HG03442 (cell line): Measurements from ENCODE around the gene FAM47B.

ENCODE experiments used
- ATAC-seq: cut with Tn5 transposase; IDR thresholded peaks from one replicate; pipeline ENCODE4 v1.9.1; 2021; ENCODE audit warnings: mild to moderate bottlenecking, moderate library complexity; ENCODE audit not compliant: unreplicated experiment

Gene FAM47B

GRCh38 chrX:34942496-34942895, at the start of gene FAM47B:
FAM47B (plus strand) TSS chrX:34942796; CDS start chrX:34942832, 36 bp downstream.
- ATAC-seq: no peak

DNA sequence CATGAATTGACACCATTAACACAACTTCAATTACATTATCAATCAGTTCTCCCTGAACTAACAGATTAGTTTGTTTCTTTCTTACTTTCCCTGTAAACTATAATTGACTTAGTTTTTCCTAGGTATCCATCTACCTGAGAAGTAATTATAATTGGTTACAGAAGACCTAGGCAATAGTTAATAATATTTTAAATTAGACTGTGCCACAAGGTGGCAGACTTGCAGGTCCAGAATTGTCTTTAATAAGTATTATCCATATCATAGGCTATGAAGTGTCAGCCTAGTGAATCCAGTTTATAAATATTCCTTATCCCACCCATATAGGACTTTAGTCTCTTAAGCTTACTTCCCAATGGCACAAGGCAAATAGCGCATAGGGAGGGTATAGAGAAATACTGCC, 48.9 kb upstream of the FAM47B start:
- no peak for ATAC-seq

GRCh38 chrX:34900691-34901090, 41.9 kb upstream of the FAM47B start:
- no peak for ATAC-seq

GRCh38 chrX:34901761-34902160, 40.8 kb upstream of the FAM47B start:
- ATAC-seq: no peak

DNA sequence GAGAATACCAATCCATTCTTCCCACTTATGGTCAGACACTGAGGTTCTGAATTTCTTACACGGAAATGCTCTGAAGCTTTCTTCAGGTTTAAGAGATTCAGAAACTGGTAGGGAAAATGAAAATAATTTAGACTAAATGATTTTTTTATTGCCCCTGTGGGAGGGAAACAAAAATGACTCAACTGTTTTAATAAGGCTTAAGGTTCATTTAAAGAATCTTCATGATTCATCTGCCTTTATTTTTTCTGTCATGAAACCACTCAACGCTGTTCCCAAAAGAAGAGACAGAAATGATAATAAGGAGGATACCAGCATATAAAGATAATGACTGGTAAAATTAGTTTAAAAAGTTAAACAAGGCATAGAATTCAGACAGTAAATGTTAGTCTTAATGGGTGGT, 39.3 kb upstream of the FAM47B start:
- no peak for ATAC-seq

DNA sequence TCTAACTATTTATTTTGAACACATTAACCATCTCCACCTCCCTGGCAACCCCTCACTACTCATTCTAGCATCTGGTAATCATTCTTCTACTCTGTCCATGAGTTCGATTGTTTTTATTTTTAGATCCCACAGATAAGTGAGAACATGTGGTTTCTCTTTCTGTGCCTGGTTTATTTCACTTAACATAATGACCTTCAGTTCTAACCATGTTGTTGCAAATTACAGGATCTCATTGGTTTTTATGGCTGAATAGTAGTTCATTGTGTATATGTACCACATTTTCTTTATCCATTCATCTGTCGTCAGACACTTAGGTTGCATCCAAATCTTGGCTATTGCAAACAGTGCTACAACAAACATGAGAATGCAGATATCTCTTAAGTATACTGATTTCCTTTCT, 33.4 kb upstream of the FAM47B start:
- ATAC-seq: no peak

DNA sequence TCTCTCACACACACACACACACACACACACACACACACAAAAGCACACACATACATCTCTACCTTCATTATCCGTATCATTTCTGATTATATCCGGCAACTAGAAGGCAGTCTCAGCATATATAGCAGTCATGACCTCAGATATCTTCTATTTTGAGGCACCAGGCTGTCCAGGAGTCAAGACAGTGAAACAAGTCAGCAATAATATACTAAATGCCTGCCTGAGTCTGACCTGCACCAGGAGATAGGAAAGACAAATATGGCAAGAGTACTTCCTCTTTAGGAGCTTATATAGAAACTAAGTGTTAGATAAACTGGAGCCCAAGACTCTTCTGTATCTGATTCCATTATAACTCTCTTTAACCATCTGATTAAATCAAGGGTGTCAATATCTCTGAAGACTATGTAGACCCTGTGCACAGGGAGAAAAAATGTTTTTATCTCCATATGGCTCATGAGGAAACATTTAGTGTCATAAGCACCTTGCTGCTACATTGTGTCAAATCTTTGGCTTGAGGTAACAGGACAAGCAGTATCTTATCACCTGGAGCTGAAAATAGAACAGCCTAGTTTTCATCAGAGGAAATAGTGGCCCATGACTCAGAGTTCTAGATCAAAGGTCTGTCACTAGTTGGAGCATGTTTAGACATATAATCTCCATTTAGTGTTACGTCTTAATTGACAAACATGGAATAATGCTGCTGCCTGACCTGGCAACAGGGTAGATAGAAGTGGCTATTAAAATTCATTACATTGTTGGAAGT, 27.0 kb upstream of the FAM47B start:
- no peak for ATAC-seq

GRCh38 chrX:34917146-34917545, 25.4 kb upstream of the FAM47B start:
- ATAC-seq: no peak

DNA sequence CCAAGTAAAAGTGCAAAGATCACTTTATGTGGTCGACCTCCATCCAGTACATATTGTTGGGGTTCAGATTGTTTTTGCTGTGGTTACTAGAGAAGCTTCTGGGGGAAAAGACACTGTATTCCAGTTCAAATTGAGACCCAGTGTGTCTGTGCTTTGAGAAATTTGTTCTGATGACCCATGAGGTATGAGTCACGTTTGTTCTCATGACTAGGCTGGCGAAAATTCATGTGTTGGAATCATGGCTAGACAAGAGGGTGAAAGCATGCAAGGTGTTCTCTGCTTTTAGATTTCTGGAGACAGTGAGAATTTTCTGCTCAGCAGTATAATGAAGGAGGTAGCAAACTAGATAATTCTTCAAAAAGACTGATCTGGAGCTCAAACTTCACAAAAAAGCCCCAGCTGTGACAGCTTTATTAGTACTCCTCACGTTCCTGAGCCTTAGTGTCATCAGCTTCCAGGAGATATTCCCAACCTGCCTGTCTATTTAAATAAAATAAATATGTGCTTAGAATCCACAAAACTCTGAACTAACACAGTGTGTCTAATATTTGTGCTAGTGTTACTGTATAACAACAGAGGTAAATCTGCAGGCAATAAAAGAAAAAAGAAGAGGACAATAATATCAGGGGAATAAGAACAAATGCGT, 24.4 kb upstream of the FAM47B start:
- no peak for ATAC-seq

DNA sequence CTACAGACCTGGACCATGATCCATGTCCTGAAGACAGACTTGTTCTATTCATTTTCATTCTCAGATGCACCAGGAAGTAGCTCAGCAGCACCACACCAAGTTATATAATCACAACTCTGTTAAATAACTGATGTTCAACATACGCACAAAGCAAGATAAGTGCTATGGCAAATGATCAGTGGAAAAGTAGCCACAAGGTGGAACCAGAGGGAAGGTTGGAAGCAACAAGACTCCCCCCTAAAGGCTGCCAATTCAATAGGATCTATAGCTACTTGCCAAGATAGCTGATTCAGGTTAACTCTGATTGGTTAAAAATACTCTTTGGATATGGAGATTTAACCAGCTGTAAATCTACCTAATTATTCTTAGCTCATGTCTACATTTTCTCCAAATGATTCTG, 23.7 kb upstream of the FAM47B start:
- ATAC-seq: no peak

DNA sequence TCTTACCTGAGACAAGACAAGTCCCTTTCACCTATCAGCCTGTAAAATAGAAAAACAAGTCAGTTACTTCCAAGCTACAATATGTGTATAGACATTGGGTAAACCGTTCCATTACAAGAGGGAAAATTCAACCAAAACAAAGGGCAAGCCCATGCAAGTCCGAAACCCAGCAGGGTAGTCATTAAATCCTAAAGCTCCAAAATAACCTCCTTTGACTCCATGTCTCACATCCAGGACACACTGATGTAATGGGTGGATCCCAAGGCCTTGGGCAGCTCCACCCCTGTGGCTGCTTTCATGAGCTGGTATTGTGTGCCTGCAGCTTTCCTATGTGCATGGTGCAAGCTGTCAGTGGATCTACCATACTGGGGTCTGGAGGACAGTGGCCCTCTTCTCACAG, 14.7 kb upstream of the FAM47B start:
- no peak for ATAC-seq

- ATAC-seq: no peak
Measured at GRCh38 chrX:34943235-34943634, 639 bp downstream of the FAM47B start.

DNA sequence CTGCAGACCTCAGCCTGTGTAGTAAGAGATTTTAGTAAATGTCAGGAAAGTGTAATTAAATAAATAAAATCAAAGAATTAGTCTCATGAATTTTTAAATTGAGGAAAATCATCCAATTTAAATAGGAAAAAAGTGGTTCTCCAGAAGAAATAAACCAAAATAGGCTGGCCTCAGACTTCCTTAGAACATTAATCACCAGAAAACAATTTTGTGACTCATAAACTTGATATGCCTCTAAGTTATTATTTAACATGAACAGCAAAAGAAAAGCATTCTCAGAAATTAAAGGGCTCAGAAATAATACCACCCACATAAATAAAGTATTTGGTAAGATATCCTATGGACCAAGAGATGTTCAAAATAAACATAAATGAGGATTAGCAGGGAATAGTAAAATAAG, 14.3 kb downstream of the FAM47B start:
- no peak for ATAC-seq

DNA sequence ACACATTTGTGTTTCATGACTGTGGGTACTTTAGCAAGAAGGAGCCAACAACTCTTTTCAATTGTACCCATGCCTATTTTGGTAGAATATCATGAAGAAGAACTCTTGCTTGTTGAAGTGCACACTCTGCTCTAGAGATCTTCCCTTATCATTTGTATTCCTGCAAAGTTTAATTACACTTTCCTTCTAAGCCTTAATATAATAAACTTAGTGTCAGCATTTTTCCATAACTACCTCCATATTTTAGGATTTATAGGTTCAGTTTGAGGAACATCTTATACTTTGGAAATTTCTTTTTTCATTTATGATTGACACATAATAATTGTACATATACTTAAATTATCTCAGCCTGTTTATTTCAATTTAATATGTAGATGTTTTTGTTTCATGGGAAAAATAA, 19.1 kb downstream of the FAM47B start:
- no peak for ATAC-seq

- ATAC-seq: no peak
Measured at GRCh38 chrX:34972206-34972605, 29.6 kb downstream of the FAM47B start.

DNA sequence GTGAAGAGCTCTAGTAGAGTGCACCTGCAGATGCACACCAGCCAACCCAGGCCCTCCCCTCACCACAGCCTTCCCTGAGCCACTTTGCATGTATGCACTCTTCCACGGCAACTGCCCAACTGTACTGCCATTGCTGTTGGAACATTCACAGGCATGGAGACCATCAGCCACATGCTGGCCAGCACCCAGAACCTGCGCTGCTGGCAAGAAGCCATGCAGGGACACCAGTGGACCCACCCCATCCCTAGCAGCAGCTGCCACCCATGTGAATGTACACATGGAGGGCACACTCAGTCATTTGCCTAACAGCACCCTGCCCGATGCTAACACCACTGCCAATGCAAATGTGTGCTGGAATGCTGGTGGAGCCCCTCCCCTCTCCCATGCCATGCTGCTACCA, 35.6 kb downstream of the FAM47B start:
- ATAC-seq: no peak

DNA sequence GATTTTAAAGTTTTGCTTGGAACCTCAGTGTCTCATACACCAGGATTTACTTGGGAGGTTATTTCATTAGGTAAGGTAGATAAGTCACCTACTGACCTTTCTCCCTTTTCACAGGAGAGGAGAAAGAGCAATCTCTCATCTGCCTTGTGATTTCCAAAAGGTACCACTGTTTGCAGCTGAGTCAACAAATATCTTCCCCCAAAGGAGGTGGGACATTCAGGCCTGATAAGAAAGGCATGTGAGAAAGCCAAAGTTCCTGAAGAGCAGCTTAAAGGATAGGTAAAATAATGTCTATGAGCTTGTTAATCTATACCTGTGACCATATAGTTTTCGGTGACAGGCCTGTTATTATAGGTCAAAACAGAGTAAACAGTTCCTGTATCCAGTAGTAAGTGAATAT, 45.0 kb downstream of the FAM47B start:
- no peak for ATAC-seq
